Caco-2 (cell line): Measurements from ENCODE around the gene INSYN2B. TPM values are rescaled to one million over a fixed set of nuclear protein-coding genes. Genes with fewer than 3 reads are reported as not detected.

Source experiments
- BruUV-seq: library from RNA; stranded (reverse); fragments of 400-500 nt; replicated peaks from 2 replicates; lab custom pipeline; 2021; lab: Mats Ljungman, UMichigan
- CTCF ChIA-PET: fragments of 300-600 bp; sonication (Branson Sonifier 250); formaldehyde crosslinking; loops from one replicate; lab custom pipeline; 2022; ENCODE audit warnings: antibody characterized with exemption; lab: Charles Lee
- POLR2A ChIA-PET: fragments of 300-600 bp; sonication (Branson Sonifier 250); formaldehyde crosslinking; loops from one replicate; lab custom pipeline; 2022; ENCODE audit warnings: antibody characterized with exemption; lab: Charles Lee
- DNase-seq, 2 experiments: peaks; one replicate each; pipeline versions ENCODE4 v3.0.0 to v3.0.0-alpha.2; 2020 to 2022
- H3K27me3 ChIP-seq: replicated peaks from 2 replicates; pipeline ENCODE4 v1.6.0; 2011; ENCODE audit warnings: low read length; ENCODE audit not compliant: control insufficient read depth, insufficient read depth
- H3K36me3 ChIP-seq: 2 replicates; pipeline ENCODE4 v1.5.1; 2011; ENCODE audit warnings: low read length; ENCODE audit not compliant: control insufficient read depth, insufficient read depth
- H3K4me1 ChIP-seq: fragments of 250-450 bp; sonication (Bioruptor Pico); 2 replicates; pipeline ENCODE4 v1.5.1; 2020; ENCODE audit warnings: mild to moderate bottlenecking
- H3K4me3 ChIP-seq: 2 replicates; pipeline ENCODE4 v1.5.1; 2011; ENCODE audit warnings: low read depth, mild to moderate bottlenecking, control low read depth, low read length
- H3K9me3 ChIP-seq: fragments of 250-450 bp; sonication (Bioruptor Pico); 2 replicates; pipeline ENCODE4 v1.5.1; 2020; ENCODE audit warnings: mild to moderate bottlenecking, moderate library complexity
- H3K27ac Mint-ChIP-seq: one replicate; pipeline ENCODE4 v1.8.0; 2022; ENCODE audit warnings: mixed read lengths; ENCODE audit not compliant: unreplicated experiment
- H3K27me3 Mint-ChIP-seq: one replicate; pipeline ENCODE4 v1.8.0; 2022; ENCODE audit warnings: mixed read lengths; ENCODE audit not compliant: insufficient read depth, unreplicated experiment
- H3K36me3 Mint-ChIP-seq: one replicate; pipeline ENCODE4 v1.8.0; 2022; ENCODE audit warnings: mild to moderate bottlenecking, mixed read lengths; ENCODE audit not compliant: insufficient read depth, unreplicated experiment
- H3K4me1 Mint-ChIP-seq: one replicate; pipeline ENCODE4 v1.8.0; 2022; ENCODE audit warnings: low read depth, mixed read lengths; ENCODE audit not compliant: unreplicated experiment
- H3K4me3 Mint-ChIP-seq: one replicate; pipeline ENCODE4 v1.8.0; 2022; ENCODE audit warnings: mild to moderate bottlenecking, moderate library complexity, mixed read lengths; ENCODE audit not compliant: unreplicated experiment
- H3K9me3 Mint-ChIP-seq: one replicate; pipeline ENCODE4 v1.8.0; 2022; ENCODE audit warnings: mixed read lengths; ENCODE audit not compliant: unreplicated experiment
- intact Hi-C: fragments of 100-400 bp; cut with micrococcal nuclease; formaldehyde crosslinking; loops from one replicate; pipeline ENCODE4 v1.10.0; 2022; ENCODE audit not compliant: unreplicated experiment
- total RNA-seq: library from RNA; stranded (reverse); gene quantifications from 2 replicates; pipeline ENCODE4 v1.2.3, GENCODE V29; 2022
- TF ChIP-seq, protein P1 (sequence below), 2 experiments: fragments of 200-600 bp in 1 of 2; IDR thresholded peaks; 1 replicate in 1 of 2; 2 replicates in 1 of 2; pipeline versions ENCODE4 v1.5.1 to v1.8.0; 2011 to 2022; ENCODE audit warnings: antibody characterized with exemption in 1 of 2, control low read depth in 1 of 2, inconsistent platforms in 1 of 2, low read depth in 1 of 2, low read length in 1 of 2, mild to moderate bottlenecking in 1 of 2, moderate library complexity in 1 of 2; ENCODE audit not compliant: insufficient read depth in 1 of 2, severe bottlenecking in 1 of 2, unreplicated experiment in 1 of 2

The INSYN2B gene
- total RNA-seq, 1 experiment from 2014 or later = not detected

DNA sequence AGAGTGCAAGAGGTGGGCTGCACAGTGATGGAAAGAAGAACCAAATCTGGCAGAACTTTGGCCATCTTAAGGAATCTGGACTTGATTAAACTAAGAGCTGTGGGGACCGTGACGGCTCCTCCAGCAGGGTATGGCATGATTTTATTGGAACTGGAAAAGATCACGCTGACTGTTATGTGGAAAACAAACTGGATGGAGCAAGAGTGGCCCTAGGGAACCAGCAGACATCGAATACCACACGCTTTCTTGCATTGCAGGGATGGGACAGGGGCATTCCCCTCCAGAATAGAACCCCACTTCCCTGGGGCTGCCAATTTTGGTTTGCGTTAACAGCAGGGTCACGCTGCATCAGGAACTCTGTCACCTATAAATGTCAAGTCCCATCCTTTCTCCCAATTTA is 38.8 kb downstream of the INSYN2B start:
- H3K27me3 ChIP-seq = no peaks in the 10 kb centered on the region
- Mint-ChIP-seq H3K4me3 (no peak overlapping the region), H3K4me1 (no peaks in the 10 kb centered on the region), H3K9me3 (no peaks in the 10 kb centered on the region), H3K27ac (no peak overlapping the region), H3K27me3 (peaks cover 4% of the 10 kb centered on the region), H3K36me3 (no peaks in the 10 kb centered on the region)
- intact Hi-C loops = no loop called here
- H3K9me3 ChIP-seq = no peaks in the 10 kb centered on the region
- TF ChIP-seq, protein P1, sequence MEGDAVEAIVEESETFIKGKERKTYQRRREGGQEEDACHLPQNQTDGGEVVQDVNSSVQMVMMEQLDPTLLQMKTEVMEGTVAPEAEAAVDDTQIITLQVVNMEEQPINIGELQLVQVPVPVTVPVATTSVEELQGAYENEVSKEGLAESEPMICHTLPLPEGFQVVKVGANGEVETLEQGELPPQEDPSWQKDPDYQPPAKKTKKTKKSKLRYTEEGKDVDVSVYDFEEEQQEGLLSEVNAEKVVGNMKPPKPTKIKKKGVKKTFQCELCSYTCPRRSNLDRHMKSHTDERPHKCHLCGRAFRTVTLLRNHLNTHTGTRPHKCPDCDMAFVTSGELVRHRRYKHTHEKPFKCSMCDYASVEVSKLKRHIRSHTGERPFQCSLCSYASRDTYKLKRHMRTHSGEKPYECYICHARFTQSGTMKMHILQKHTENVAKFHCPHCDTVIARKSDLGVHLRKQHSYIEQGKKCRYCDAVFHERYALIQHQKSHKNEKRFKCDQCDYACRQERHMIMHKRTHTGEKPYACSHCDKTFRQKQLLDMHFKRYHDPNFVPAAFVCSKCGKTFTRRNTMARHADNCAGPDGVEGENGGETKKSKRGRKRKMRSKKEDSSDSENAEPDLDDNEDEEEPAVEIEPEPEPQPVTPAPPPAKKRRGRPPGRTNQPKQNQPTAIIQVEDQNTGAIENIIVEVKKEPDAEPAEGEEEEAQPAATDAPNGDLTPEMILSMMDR (IDR thresholded peaks at IDR 0.05; ENCODE audit: insufficient read depth in 1 of 2, low read depth in 1 of 2, low read length in 1 of 2, severe bottlenecking in 1 of 2, unreplicated experiment in 1 of 2) = no peak
- POLR2A ChIA-PET = no interaction called here
- H3K4me3 ChIP-seq = no peak overlapping the region
- no peak for DNase-seq
- no peaks in the 10 kb centered on the region for H3K36me3 ChIP-seq
- no TSS peak for BruUV-seq
- CTCF ChIA-PET = no interaction called here
- no peaks in the 10 kb centered on the region for H3K4me1 ChIP-seq

DNA sequence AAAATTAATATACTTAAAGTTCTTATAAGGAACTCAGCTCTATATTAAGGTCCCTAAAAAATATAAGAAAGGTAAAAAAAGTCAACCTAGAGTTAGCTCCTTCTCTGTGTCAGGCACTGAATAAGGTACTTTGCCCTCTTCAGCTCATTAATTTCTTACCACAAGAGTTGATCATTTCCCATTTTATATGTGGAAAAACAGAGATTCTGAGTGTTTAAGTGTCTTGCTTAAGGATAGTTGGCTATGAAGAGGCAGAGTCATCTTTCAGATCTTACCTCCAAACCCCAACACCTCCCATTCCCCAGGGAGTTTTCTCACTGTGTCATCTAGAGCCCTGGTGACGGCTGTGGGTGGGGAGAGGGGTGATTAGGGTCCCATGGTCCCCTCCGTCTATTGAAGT is 40.6 kb downstream of the INSYN2B start:
- ChIA-PET POLR2A (no interaction called here), CTCF (no interaction called here)
- H3K4me3 Mint-ChIP-seq = no peak overlapping the region
- no peaks in the 10 kb centered on the region for H3K36me3 Mint-ChIP-seq
- Histone ChIP-seq H3K4me1 (peaks cover 3% of the 10 kb centered on the region; the same call in 1 of the 2 replicates), H3K9me3 (no peaks in the 10 kb centered on the region), H3K27me3 (no peaks in the 10 kb centered on the region), H3K36me3 (no peaks in the 10 kb centered on the region), H3K4me3 (no peak overlapping the region)
- no peaks in the 10 kb centered on the region for H3K9me3 Mint-ChIP-seq
- peaks cover 6% of the 10 kb centered on the region for H3K27me3 Mint-ChIP-seq
- BruUV-seq = no TSS peak
- DNase-seq = no peak
- intact Hi-C loops = no loop called here
- TF ChIP-seq, protein P1 (IDR thresholded peaks at IDR 0.05; ENCODE audit: insufficient read depth in 1 of 2, low read depth in 1 of 2, low read length in 1 of 2, severe bottlenecking in 1 of 2, unreplicated experiment in 1 of 2) = no peak
- H3K4me1 Mint-ChIP-seq = peaks cover 9% of the 10 kb centered on the region
- no peak overlapping the region for H3K27ac Mint-ChIP-seq

DNA sequence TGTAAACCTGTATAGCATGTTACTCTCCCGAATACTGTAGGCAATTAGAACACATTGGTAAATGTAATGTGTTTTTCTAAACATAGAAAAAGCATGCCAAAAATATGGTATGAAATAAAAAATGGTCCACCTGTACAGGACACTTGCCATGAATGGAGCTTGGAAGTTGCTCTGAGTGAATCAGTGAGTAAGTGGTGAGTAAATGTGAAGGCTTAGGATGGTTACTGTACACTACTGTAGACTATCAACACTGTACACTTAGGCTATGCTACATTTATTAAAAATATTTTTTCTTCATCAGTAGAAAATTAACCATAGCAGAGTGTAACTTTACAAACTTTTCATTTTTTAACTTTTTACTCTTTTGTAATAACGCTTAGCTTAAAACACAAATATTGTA is 41.9 kb downstream of the INSYN2B start:
- TF ChIP-seq, protein P1 (IDR thresholded peaks at IDR 0.05; ENCODE audit: insufficient read depth in 1 of 2, low read depth in 1 of 2, low read length in 1 of 2, severe bottlenecking in 1 of 2, unreplicated experiment in 1 of 2) = no peak
- DNase-seq = no peak
- no peaks in the 10 kb centered on the region for H3K36me3 ChIP-seq

More for the DNA sequence above, 41.9 kb downstream of the INSYN2B start:
- H3K27me3 Mint-ChIP-seq = peaks cover 6% of the 10 kb centered on the region
- Histone ChIP-seq H3K4me3 (no peak overlapping the region), H3K4me1 (peaks cover 6% of the 10 kb centered on the region; the same call in 1 of the 2 replicates), H3K9me3 (no peaks in the 10 kb centered on the region), H3K27me3 (no peaks in the 10 kb centered on the region)
- H3K36me3 Mint-ChIP-seq = no peaks in the 10 kb centered on the region
- BruUV-seq = no TSS peak
- ChIA-PET POLR2A (no interaction called here), CTCF (no interaction called here)
- no peaks in the 10 kb centered on the region for H3K9me3 Mint-ChIP-seq
- no peak overlapping the region for H3K4me3 Mint-ChIP-seq
- intact Hi-C loops = no loop called here
- H3K4me1 Mint-ChIP-seq = peaks cover 11% of the 10 kb centered on the region
- H3K27ac Mint-ChIP-seq = no peak overlapping the region
